ENCODE data around the gene ZNF821. TPM values are rescaled to one million over a fixed set of nuclear protein-coding genes. Genes with fewer than 3 reads are reported as not detected.

Gene ZNF821
- total RNA-seq, 1 experiment from 2014 or later: 6.4 TPM

DNA sequence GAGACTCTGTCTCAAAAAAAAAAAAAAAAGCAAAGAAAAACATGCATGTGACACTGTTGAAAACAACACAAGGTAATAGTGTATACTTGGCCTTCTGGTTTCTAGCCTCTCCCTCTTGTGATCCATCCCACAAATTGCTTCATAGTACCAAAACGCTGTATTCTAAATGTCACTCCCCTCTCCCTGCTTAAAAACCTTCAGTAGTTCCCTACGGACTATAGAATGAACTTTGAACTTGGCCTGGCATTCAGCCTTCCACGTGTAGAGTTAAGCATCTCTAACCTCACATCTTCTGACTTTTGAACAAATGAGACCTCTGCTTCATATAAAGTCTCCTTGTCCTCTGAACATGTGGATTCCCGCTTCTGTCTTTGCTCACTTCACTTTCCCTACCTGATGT lies 5.1 kb downstream of the ZNF821 start:
- H3K9me3 ChIP-seq (ENCODE audit: control insufficient read depth, insufficient read depth, low read depth, low read length): no peaks in the 10 kb centered on the region
- POLR2A ChIA-PET: no interaction called here
- no peaks in the 10 kb centered on the region for H3K27me3 ChIP-seq (ENCODE audit: control insufficient read depth, insufficient read depth, low read length)
- H3K4me1 ChIP-seq (ENCODE audit: control insufficient read depth, insufficient read depth, low read length): peaks cover 6% of the 10 kb centered on the region
- H3K36me3 ChIP-seq (ENCODE audit: control insufficient read depth, insufficient read depth, low read length): no peaks in the 10 kb centered on the region
- in situ Hi-C loops (cut with HindIII; ENCODE audit: low pct_unique_long_range_greater_than_20kb, low sequenced_read_pairs) (no loop called here), intact Hi-C loops (cut with micrococcal nuclease; ENCODE audit: unreplicated experiment) (no loop called here)
- no TSS peak for BruUV-seq (replicated peaks)
- ATAC-seq (no peak), DNase-seq (ENCODE audit: low read depth, low spot score) (no peak)
- CTCF ChIA-PET: no interaction called here
- TF ChIP-seq SIN3A (IDR thresholded peaks at IDR 0.05; ENCODE audit: borderline replicate concordance, insufficient read depth, low read depth, low read length): no peak
- TF ChIP-seq TCF7L2 (IDR thresholded peaks at IDR 0.05; ENCODE audit: low read depth, low read length): no peak
- TF ChIP-seq, protein P1, sequence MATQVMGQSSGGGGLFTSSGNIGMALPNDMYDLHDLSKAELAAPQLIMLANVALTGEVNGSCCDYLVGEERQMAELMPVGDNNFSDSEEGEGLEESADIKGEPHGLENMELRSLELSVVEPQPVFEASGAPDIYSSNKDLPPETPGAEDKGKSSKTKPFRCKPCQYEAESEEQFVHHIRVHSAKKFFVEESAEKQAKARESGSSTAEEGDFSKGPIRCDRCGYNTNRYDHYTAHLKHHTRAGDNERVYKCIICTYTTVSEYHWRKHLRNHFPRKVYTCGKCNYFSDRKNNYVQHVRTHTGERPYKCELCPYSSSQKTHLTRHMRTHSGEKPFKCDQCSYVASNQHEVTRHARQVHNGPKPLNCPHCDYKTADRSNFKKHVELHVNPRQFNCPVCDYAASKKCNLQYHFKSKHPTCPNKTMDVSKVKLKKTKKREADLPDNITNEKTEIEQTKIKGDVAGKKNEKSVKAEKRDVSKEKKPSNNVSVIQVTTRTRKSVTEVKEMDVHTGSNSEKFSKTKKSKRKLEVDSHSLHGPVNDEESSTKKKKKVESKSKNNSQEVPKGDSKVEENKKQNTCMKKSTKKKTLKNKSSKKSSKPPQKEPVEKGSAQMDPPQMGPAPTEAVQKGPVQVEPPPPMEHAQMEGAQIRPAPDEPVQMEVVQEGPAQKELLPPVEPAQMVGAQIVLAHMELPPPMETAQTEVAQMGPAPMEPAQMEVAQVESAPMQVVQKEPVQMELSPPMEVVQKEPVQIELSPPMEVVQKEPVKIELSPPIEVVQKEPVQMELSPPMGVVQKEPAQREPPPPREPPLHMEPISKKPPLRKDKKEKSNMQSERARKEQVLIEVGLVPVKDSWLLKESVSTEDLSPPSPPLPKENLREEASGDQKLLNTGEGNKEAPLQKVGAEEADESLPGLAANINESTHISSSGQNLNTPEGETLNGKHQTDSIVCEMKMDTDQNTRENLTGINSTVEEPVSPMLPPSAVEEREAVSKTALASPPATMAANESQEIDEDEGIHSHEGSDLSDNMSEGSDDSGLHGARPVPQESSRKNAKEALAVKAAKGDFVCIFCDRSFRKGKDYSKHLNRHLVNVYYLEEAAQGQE (IDR thresholded peaks at IDR 0.05; ENCODE audit: insufficient read depth in 1 of 2, low read depth in 2 of 2, low read length in 1 of 2): no peak
- TF ChIP-seq POLR2AphosphoS5 (IDR thresholded peaks at IDR 0.05; ENCODE audit: low read depth, low read length): no peak
- TF ChIP-seq, protein P2, sequence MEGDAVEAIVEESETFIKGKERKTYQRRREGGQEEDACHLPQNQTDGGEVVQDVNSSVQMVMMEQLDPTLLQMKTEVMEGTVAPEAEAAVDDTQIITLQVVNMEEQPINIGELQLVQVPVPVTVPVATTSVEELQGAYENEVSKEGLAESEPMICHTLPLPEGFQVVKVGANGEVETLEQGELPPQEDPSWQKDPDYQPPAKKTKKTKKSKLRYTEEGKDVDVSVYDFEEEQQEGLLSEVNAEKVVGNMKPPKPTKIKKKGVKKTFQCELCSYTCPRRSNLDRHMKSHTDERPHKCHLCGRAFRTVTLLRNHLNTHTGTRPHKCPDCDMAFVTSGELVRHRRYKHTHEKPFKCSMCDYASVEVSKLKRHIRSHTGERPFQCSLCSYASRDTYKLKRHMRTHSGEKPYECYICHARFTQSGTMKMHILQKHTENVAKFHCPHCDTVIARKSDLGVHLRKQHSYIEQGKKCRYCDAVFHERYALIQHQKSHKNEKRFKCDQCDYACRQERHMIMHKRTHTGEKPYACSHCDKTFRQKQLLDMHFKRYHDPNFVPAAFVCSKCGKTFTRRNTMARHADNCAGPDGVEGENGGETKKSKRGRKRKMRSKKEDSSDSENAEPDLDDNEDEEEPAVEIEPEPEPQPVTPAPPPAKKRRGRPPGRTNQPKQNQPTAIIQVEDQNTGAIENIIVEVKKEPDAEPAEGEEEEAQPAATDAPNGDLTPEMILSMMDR (IDR thresholded peaks at IDR 0.05): no peak
- H3K4me3 ChIP-seq (ENCODE audit: low read depth in 2 of 2, low read length in 2 of 2): no peak overlapping the region
- H3K27ac ChIP-seq (ENCODE audit: low read length): no peak overlapping the region

DNA sequence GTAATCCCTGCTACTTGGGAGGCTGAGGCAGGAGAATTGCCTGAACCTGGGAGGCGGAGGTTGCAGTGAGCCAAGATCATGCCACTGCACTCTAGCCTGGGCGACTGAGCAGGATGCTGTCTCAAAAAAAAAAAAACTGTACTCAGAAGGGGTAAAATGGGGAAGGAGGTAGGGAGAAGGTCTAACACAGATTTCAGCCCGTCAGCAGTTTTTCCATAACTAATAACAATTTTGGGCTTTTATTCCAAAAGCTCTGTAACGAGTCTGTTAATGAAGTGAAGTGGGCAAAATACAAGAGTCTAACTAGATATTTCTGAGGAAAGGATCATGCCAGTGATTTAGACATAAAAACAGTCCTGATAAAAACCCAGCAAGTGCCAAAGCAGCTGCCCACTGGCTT lies 10.8 kb downstream of the ZNF821 start:
- CTCF ChIA-PET: interaction anchor here (1.1 kb wide), 1 partner anchor 9 kb away, joined by 3 read pairs; no protein-coding TSS in a partner anchor
- in situ Hi-C loops (cut with HindIII; ENCODE audit: low pct_unique_long_range_greater_than_20kb, low sequenced_read_pairs): no loop called here
- Histone ChIP-seq H3K9me3 (ENCODE audit: control insufficient read depth, insufficient read depth, low read depth, low read length) (no peaks in the 10 kb centered on the region), H3K4me3 (ENCODE audit: low read depth in 2 of 2, low read length in 2 of 2) (no peak overlapping the region), H3K27me3 (ENCODE audit: control insufficient read depth, insufficient read depth, low read length) (no peaks in the 10 kb centered on the region), H3K36me3 (ENCODE audit: control insufficient read depth, insufficient read depth, low read length) (no peaks in the 10 kb centered on the region), H3K27ac (ENCODE audit: low read length) (no peak overlapping the region), H3K4me1 (ENCODE audit: control insufficient read depth, insufficient read depth, low read length) (no peaks in the 10 kb centered on the region)
- intact Hi-C loops (cut with micrococcal nuclease; ENCODE audit: unreplicated experiment): no loop called here
- POLR2A ChIA-PET: interaction anchor here (0.7 kb wide), 1 partner anchor 22 kb away, joined by 3 read pairs; the partner anchor contains the start of gene IST1
- DNase-seq (ENCODE audit: low read depth, low spot score): no peak
- BruUV-seq (replicated peaks): no TSS peak
- ATAC-seq: no peak
- TF ChIP-seq POLR2AphosphoS5 (IDR thresholded peaks at IDR 0.05; ENCODE audit: low read depth, low read length) (no peak), SIN3A (IDR thresholded peaks at IDR 0.05; ENCODE audit: borderline replicate concordance, insufficient read depth, low read depth, low read length) (no peak), TCF7L2 (IDR thresholded peaks at IDR 0.05; ENCODE audit: low read depth, low read length) (no peak)
- TF ChIP-seq, protein P2 (IDR thresholded peaks at IDR 0.05): no peak
- TF ChIP-seq, protein P1 (IDR thresholded peaks at IDR 0.05; ENCODE audit: insufficient read depth in 1 of 2, low read depth in 2 of 2, low read length in 1 of 2): no peak
